H9 (cell line): ENCODE measurements around the gene RHCE. TPM values are rescaled to one million over a fixed set of nuclear protein-coding genes. Genes with fewer than 3 reads are reported as not detected.

Source experiments
- DNase-seq: peaks from one replicate; pipeline ENCODE4 v3.0.0-alpha.2; 2017
- H2AFZ ChIP-seq: one replicate; pipeline ENCODE4 v1.6.1; 2013; ENCODE audit warnings: mild to moderate bottlenecking, low read length, control low read depth, moderate library complexity
- H2AK5ac ChIP-seq: 2 replicates; pipeline ENCODE4 v1.6.1; 2013; ENCODE audit warnings: low read length, control low read depth, mixed read lengths; ENCODE audit not compliant: insufficient read length
- H2BK120ac ChIP-seq: one replicate; pipeline ENCODE4 v1.6.1; 2013; ENCODE audit warnings: low read depth, mild to moderate bottlenecking, low read length, control low read depth, inconsistent platforms; ENCODE audit not compliant: poor library complexity, severe bottlenecking
- H2BK12ac ChIP-seq: 2 replicates; pipeline ENCODE4 v1.6.1; 2013; ENCODE audit warnings: low read length, control low read depth, mixed read lengths, low read depth; ENCODE audit not compliant: insufficient read length
- H2BK15ac ChIP-seq: 2 replicates; pipeline ENCODE4 v1.6.1; 2013; ENCODE audit warnings: low read depth, low read length, control low read depth
- H2BK20ac ChIP-seq: one replicate; pipeline ENCODE4 v1.6.1; 2013; ENCODE audit warnings: low read depth, mild to moderate bottlenecking, low read length, control low read depth, inconsistent platforms; ENCODE audit not compliant: poor library complexity, severe bottlenecking
- H2BK5ac ChIP-seq: 2 replicates; pipeline ENCODE4 v1.6.1; 2013; ENCODE audit warnings: low read length, control low read depth, mixed read lengths; ENCODE audit not compliant: insufficient read length
- H3K14ac ChIP-seq: 2 replicates; pipeline ENCODE4 v1.6.1; 2013; ENCODE audit warnings: low read length, control low read depth; ENCODE audit not compliant: insufficient read depth
- H3K18ac ChIP-seq: 2 replicates; pipeline ENCODE4 v1.6.1; 2013; ENCODE audit warnings: low read depth, mild to moderate bottlenecking, mixed read lengths, low read length, control low read depth; ENCODE audit not compliant: insufficient read length
- H3K23ac ChIP-seq: 2 replicates; pipeline ENCODE4 v1.6.1; 2013; ENCODE audit warnings: low read length, control low read depth, mixed read lengths, low read depth; ENCODE audit not compliant: insufficient read length
- H3K23me2 ChIP-seq: 2 replicates; pipeline ENCODE4 v1.6.1; 2013; ENCODE audit warnings: low read depth, mild to moderate bottlenecking, mixed read lengths, low read length, control low read depth; ENCODE audit not compliant: insufficient read length, poor library complexity, severe bottlenecking
- H3K27ac ChIP-seq: 2 replicates; pipeline ENCODE4 v1.5.1; 2013; ENCODE audit warnings: low read length, control low read depth, mixed read lengths, low read depth; ENCODE audit not compliant: insufficient read length
- H3K27me3 ChIP-seq: 2 replicates; pipeline ENCODE4 v1.6.1; 2013; ENCODE audit warnings: low read length, control low read depth, inconsistent platforms; ENCODE audit not compliant: insufficient read depth
- H3K4ac ChIP-seq: 2 replicates; pipeline ENCODE4 v1.6.1; 2013; ENCODE audit warnings: low read depth, mild to moderate bottlenecking, control low read depth, inconsistent platforms, low read length, moderate library complexity
- H3K4me1 ChIP-seq: 2 replicates; pipeline ENCODE4 v1.6.1; 2013; ENCODE audit warnings: low read length, control low read depth, inconsistent platforms; ENCODE audit not compliant: insufficient read depth
- H3K4me2 ChIP-seq: 2 replicates; pipeline ENCODE4 v1.6.1; 2013; ENCODE audit warnings: low read length, control low read depth, mixed read lengths; ENCODE audit not compliant: insufficient read length, insufficient read depth
- H3K56ac ChIP-seq: 2 replicates; pipeline ENCODE4 v1.6.1; 2013; ENCODE audit warnings: low read depth, mild to moderate bottlenecking, mixed read lengths, low read length, control low read depth; ENCODE audit not compliant: insufficient read length
- H3K79me1 ChIP-seq: 2 replicates; pipeline ENCODE4 v1.6.1; 2013; ENCODE audit warnings: low read depth, mild to moderate bottlenecking, moderate library complexity, low read length, control low read depth, inconsistent platforms; ENCODE audit not compliant: insufficient read depth, poor library complexity, severe bottlenecking
- H3K79me2 ChIP-seq: 2 replicates; pipeline ENCODE4 v1.6.1; 2013; ENCODE audit warnings: low read length, control low read depth, inconsistent platforms; ENCODE audit not compliant: insufficient read depth
- H3K9ac ChIP-seq: 2 replicates; pipeline ENCODE4 v1.6.1; 2013; ENCODE audit warnings: low read length, control low read depth, mixed read lengths; ENCODE audit not compliant: insufficient read length; ENCODE audit errors: extremely low read depth
- H3K9me3 ChIP-seq: one replicate; pipeline ENCODE4 v1.6.1; 2013; ENCODE audit warnings: low read depth, low read length, inconsistent platforms; ENCODE audit not compliant: control insufficient read depth
- H3T11ph ChIP-seq: one replicate; pipeline ENCODE4 v1.6.1; 2013; ENCODE audit warnings: mild to moderate bottlenecking, low read length, control low read depth, inconsistent platforms
- H4K20me1 ChIP-seq: one replicate; pipeline ENCODE4 v1.6.1; 2013; ENCODE audit not compliant: control insufficient read depth, insufficient read length, insufficient read depth
- H4K5ac ChIP-seq: 2 replicates; pipeline ENCODE4 v1.6.1; 2013; ENCODE audit warnings: low read depth, mild to moderate bottlenecking, mixed read lengths, low read length, control low read depth; ENCODE audit not compliant: insufficient read length
- H4K8ac ChIP-seq: replicated peaks from 2 replicates; pipeline ENCODE4 v1.6.1; 2013; ENCODE audit warnings: low read length, control low read depth, mixed read lengths, low read depth; ENCODE audit not compliant: insufficient read length
- H4K91ac ChIP-seq: 2 replicates; pipeline ENCODE4 v1.6.1; 2013; ENCODE audit warnings: low read depth, mild to moderate bottlenecking, moderate library complexity, mixed read lengths, low read length, control low read depth; ENCODE audit not compliant: insufficient read length
- H3K27ac Mint-ChIP-seq, 3 experiments: 2 replicates in 2 of 3; 3 replicates in 1 of 3; pipeline ENCODE4 v1.8.0; 2020 to 2021; ENCODE audit warnings: mixed read lengths in 3 of 3, mild to moderate bottlenecking in 1 of 3, moderate library complexity in 1 of 3
- H3K27me3 Mint-ChIP-seq: 2 replicates; pipeline ENCODE4 v1.8.0; 2021; ENCODE audit warnings: low read depth, mild to moderate bottlenecking, moderate library complexity, mixed read lengths
- H3K36me3 Mint-ChIP-seq, 3 experiments: 2 replicates in 2 of 3; 3 replicates in 1 of 3; pipeline ENCODE4 v1.8.0; 2020 to 2021; ENCODE audit warnings: low read depth in 3 of 3, mixed read lengths in 3 of 3; ENCODE audit not compliant: insufficient read depth in 1 of 3
- H3K4me1 Mint-ChIP-seq, 2 experiments: 2 replicates each; pipeline ENCODE4 v1.8.0; 2020; ENCODE audit warnings: mixed read lengths in 2 of 2
- H3K4me3 Mint-ChIP-seq, 2 experiments: 2 replicates in 1 of 2; 3 replicates in 1 of 2; pipeline ENCODE4 v1.8.0; 2020 to 2021; ENCODE audit warnings: mild to moderate bottlenecking in 2 of 2, mixed read lengths in 2 of 2, moderate library complexity in 1 of 2
- H3K9me3 Mint-ChIP-seq, 2 experiments: 2 replicates in 1 of 2; 3 replicates in 1 of 2; pipeline ENCODE4 v1.8.0; 2020; ENCODE audit warnings: mild to moderate bottlenecking in 2 of 2, mixed read lengths in 2 of 2, moderate library complexity in 1 of 2
- total RNA-seq: library from RNA; stranded (reverse); gene quantifications from 2 replicates; pipeline ENCODE4 v1.2.1, GENCODE V29; 2021
- TF ChIP-seq, protein P1 (sequence below): fragments of 200-600 bp; sonication (generic); conservative IDR thresholded peaks from 3 replicates; pipeline ENCODE4 v1.8.0; 2021; ENCODE audit warnings: antibody characterized with exemption, mild to moderate bottlenecking

The RHCE gene
- total RNA-seq, 1 experiment from 2014 or later, result 0.90 TPM

DNA sequence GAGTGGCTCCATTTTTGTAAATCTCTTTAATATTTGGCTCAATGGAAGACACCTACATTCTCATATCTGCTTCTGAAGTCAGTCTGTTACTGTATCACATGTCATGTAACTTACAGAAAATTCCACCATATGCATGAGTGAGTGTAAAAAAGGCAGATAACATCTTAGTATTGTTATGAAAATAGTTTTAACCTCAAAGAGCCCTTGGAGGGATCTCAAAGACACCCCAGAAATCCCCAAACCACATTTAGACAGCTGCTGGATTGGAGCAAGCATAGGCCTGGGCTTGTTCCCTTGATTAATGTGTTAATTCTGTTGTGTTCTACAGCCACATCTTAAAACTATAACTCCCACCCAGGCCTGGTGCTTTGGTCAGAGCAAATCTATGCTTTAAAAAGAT is 26.9 kb upstream of the RHCE start:
- Mint-ChIP-seq H3K9me3 (no peaks in the 10 kb centered on the region), H3K4me1 (peaks cover 11 to 24% of the 10 kb centered on the region in 2 experiments), H3K27me3 (no peaks in the 10 kb centered on the region), H3K27ac (no peak overlapping the region), H3K4me3 (no peak overlapping the region), H3K36me3 (peaks cover 0 to 9% (median 0%) of the 10 kb centered on the region in 3 experiments; a peak in 2 of 7 replicates)
- TF ChIP-seq, protein P1, sequence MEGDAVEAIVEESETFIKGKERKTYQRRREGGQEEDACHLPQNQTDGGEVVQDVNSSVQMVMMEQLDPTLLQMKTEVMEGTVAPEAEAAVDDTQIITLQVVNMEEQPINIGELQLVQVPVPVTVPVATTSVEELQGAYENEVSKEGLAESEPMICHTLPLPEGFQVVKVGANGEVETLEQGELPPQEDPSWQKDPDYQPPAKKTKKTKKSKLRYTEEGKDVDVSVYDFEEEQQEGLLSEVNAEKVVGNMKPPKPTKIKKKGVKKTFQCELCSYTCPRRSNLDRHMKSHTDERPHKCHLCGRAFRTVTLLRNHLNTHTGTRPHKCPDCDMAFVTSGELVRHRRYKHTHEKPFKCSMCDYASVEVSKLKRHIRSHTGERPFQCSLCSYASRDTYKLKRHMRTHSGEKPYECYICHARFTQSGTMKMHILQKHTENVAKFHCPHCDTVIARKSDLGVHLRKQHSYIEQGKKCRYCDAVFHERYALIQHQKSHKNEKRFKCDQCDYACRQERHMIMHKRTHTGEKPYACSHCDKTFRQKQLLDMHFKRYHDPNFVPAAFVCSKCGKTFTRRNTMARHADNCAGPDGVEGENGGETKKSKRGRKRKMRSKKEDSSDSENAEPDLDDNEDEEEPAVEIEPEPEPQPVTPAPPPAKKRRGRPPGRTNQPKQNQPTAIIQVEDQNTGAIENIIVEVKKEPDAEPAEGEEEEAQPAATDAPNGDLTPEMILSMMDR, result no peak
- Histone ChIP-seq H2BK12ac (no peak overlapping the region), H4K20me1 (no peaks in the 10 kb centered on the region), H2BK120ac (no peak overlapping the region), H3K27me3 (no peaks in the 10 kb centered on the region), H3K14ac (no peak overlapping the region), H2BK20ac (no peak overlapping the region), H3K9me3 (no peaks in the 10 kb centered on the region), H2AFZ (no peak overlapping the region), H2BK5ac (no peak overlapping the region), H4K91ac (no peak overlapping the region), H3K18ac (no peak overlapping the region), H3K4me1 (no peaks in the 10 kb centered on the region), H3K79me2 (no peaks in the 10 kb centered on the region; the same call in 1 of the 2 replicates), H2BK15ac (no peak overlapping the region), H3K4ac (no peak overlapping the region), H4K5ac (no peak overlapping the region), H4K8ac (no peak overlapping the region), H3T11ph (no peak overlapping the region), H3K9ac (no peak overlapping the region), H2AK5ac (no peak overlapping the region), H3K23me2 (no peaks in the 10 kb centered on the region), H3K4me2 (no peak overlapping the region), H3K27ac (no peak overlapping the region), H3K23ac (no peak overlapping the region), H3K56ac (no peak overlapping the region), H3K79me1 (no peaks in the 10 kb centered on the region)
- no peak for DNase-seq
